ENCODE results near the gene SLC36A3. TPM values are rescaled to one million over a fixed set of nuclear protein-coding genes. Genes with fewer than 3 reads are reported as not detected.
"Not testable (repeated sequence)": the region's sequence is repeated elsewhere in the genome, so short reads cannot be mapped to it uniquely, and the experiment has no call there.

Gene SLC36A3
- total RNA-seq, 2 donors from 2014 or later, result not detected

GRCh38 chr5:151318850-151319732 is 15.5 kb upstream of the SLC36A3 start:
- no peaks in the 10 kb centered on the region for H3K36me3 Mint-ChIP-seq (ENCODE audit: low read depth)

DNA sequence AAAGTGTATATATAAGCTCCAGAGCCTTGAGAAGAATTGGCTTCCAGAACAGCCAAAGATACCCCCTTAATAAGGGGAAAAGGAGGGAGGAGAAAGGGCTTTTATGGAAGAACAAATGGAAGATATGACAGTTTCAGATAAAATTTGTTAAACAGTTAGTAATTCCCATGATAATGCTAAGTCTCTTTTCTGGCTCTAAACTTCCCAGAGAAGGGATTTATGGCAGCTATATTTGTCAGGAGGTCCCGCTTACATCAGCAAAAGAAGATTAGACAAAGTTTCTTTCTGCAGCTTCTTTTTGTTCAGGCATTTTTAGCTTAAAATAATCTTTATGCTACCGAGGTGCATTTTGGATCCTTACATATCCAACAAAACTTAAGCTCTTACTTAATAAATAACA is 14.3 kb upstream of the SLC36A3 start:
- no peak for ATAC-seq (replicated peaks)
- Mint-ChIP-seq H3K4me1 (peaks cover 4% of the 10 kb centered on the region), H3K27ac (no peak overlapping the region), H3K27me3 (peaks cover 13% of the 10 kb centered on the region), H3K9me3 (no peaks in the 10 kb centered on the region), H3K36me3 (ENCODE audit: low read depth) (no peaks in the 10 kb centered on the region), H3K4me3 (no peak overlapping the region)

More at GRCh38 chr5:151318850-151319732, 15.5 kb upstream of the SLC36A3 start:
- peak; percentile 18 for ATAC-seq (replicated peaks)
- H3K27ac Mint-ChIP-seq, result no peak overlapping the region
- H3K4me1 Mint-ChIP-seq, result peaks cover 4% of the 10 kb centered on the region
- H3K27me3 Mint-ChIP-seq, result peaks cover 8% of the 10 kb centered on the region
- H3K9me3 Mint-ChIP-seq, result no peaks in the 10 kb centered on the region
- H3K4me3 Mint-ChIP-seq, result no peak overlapping the region

- Mint-ChIP-seq H3K27ac (no peak overlapping the region), H3K4me3 (no peak overlapping the region), H3K4me1 (peaks cover 4% of the 10 kb centered on the region), H3K9me3 (peaks cover 4% of the 10 kb centered on the region), H3K27me3 (peaks cover 16% of the 10 kb centered on the region), H3K36me3 (ENCODE audit: low read depth) (no peaks in the 10 kb centered on the region)
- peak; percentile 79 for ATAC-seq (replicated peaks)
These were observed 12.5 kb upstream of the SLC36A3 start for GRCh38 chr5:151315998-151316597.

DNA sequence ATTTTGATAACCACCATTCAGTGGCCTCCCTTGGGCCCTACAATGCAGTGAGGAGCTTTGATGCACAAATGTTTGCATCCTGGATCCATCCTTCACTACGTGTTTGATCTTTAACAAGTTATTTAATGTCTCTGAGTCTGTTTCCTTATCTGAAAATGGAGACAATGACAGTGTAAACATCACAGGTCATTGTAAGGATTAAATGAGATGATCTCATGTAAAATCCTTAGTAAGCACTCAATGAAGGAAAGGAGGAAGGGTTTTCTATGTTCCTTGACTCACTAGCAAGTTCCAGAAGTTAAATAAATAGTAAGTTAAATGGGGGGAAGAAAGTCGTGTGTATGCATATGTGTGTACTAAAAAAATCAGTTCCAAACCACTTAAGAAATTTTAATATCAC is 9.8 kb upstream of the SLC36A3 start:
- H3K27ac Mint-ChIP-seq, result no peak overlapping the region
- H3K4me3 Mint-ChIP-seq, result no peak overlapping the region
- no peak for ATAC-seq (replicated peaks)

DNA sequence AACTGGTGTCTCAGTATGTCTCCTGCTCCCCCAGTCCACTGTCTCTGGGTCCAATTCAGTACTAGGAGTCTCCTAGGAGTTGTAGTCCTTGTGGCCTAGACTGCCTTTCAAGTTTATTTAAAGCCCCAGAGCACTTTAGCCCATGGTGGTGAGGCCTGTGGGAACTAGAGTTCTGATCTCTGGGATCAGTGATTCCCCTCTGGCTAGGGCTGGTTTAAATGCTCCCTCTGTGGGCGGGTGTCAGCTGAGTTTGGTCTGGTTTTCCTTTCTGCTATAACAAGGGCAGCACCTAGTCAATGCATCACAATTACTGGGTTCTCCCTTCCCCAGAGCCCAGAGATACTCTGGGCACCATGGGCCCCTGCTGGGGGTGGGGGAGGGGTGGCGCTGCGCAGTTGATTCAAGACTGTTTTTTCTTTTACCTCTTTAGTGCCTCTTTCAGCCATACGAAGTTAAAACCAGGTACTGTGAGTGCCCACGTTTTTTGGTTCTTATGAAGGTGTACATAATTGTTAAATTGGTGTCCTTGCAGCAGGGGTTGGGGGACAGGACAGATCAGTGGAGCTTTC is 9.3 kb upstream of the SLC36A3 start:
- peaks cover 24% of the 10 kb centered on the region for H3K27me3 Mint-ChIP-seq

More for the DNA sequence above, 9.8 kb upstream of the SLC36A3 start:
- Mint-ChIP-seq H3K36me3 (ENCODE audit: low read depth) (no peaks in the 10 kb centered on the region), H3K27me3 (peaks cover 24% of the 10 kb centered on the region), H3K4me1 (peaks cover 4% of the 10 kb centered on the region), H3K9me3 (peaks cover 10% of the 10 kb centered on the region)

GRCh38 chr5:151310932-151311331 is 7.4 kb upstream of the SLC36A3 start:
- Mint-ChIP-seq H3K9me3 (peaks cover 10% of the 10 kb centered on the region), H3K4me3 (no peak overlapping the region), H3K27me3 (peaks cover 21% of the 10 kb centered on the region), H3K27ac (no peak overlapping the region), H3K36me3 (ENCODE audit: low read depth) (no peaks in the 10 kb centered on the region), H3K4me1 (peaks cover 2% of the 10 kb centered on the region)
- no peak for ATAC-seq (replicated peaks)

More for the DNA sequence above, 9.3 kb upstream of the SLC36A3 start:
- ATAC-seq (replicated peaks), result no peak
- no peaks in the 10 kb centered on the region for H3K36me3 Mint-ChIP-seq (ENCODE audit: low read depth)
- H3K4me3 Mint-ChIP-seq, result no peak overlapping the region
- no peak overlapping the region for H3K27ac Mint-ChIP-seq
- H3K9me3 Mint-ChIP-seq, result peaks cover 10% of the 10 kb centered on the region
- peaks cover 4% of the 10 kb centered on the region for H3K4me1 Mint-ChIP-seq

GRCh38 chr5:151309821-151310220 is 6.3 kb upstream of the SLC36A3 start:
- not testable (repeated sequence) for H3K27ac Mint-ChIP-seq; H3K4me3 Mint-ChIP-seq; H3K36me3 Mint-ChIP-seq (ENCODE audit: low read depth); H3K4me1 Mint-ChIP-seq; ATAC-seq (replicated peaks)
- Mint-ChIP-seq H3K9me3 (peaks cover 10% of the 10 kb centered on the region), H3K27me3 (peaks cover 19% of the 10 kb centered on the region)

GRCh38 chr5:151309266-151309665 is 5.7 kb upstream of the SLC36A3 start:
- H3K27me3 Mint-ChIP-seq, result peaks cover 19% of the 10 kb centered on the region
- not testable (repeated sequence) for ATAC-seq (replicated peaks); H3K4me3 Mint-ChIP-seq; H3K27ac Mint-ChIP-seq; H3K36me3 Mint-ChIP-seq (ENCODE audit: low read depth); H3K4me1 Mint-ChIP-seq
- H3K9me3 Mint-ChIP-seq, result peaks cover 10% of the 10 kb centered on the region

DNA sequence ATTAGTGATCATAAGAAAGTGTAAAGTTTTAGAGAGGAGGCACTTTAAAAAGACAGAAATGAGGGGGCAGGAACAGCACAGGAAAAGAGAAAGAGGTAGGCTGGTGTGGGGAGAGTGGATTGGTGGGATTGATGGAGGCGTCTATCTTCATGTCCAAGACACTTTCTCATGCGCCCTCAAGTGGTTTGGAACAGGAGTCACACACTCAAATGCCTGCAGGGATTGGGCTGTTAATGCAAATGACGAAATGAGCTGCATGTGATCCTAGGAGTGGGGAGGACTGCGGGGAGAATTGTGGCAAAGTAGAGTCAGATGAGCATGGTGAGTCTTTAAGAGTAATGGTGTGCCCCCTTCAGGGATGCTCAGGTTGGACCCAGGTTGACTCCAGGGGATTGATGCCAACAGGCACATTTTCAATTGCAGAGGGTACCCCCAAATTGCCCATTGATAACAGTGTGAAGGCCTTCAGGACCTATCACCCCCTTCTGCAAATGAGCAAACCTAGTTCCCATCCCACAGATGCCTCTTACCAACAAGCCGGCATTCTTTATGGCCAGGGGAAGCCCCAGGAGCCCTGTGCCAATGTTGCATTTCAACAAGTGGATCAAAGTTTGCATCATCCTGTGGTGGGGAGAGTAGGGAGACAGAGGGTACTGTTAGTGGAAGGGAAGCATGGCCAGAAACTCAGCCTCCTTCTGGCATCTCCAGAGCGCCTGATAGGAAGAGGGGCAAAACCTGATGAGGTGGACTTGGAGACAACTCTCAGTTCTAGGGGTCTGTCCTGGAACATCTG is 5.3 kb downstream of the SLC36A3 start:
- Mint-ChIP-seq H3K9me3 (no peaks in the 10 kb centered on the region), H3K27ac (no peak overlapping the region), H3K4me3 (no peak overlapping the region), H3K27me3 (peaks cover 16% of the 10 kb centered on the region), H3K36me3 (ENCODE audit: low read depth) (no peaks in the 10 kb centered on the region), H3K4me1 (no peaks in the 10 kb centered on the region)
- ATAC-seq (replicated peaks), result no peak

DNA sequence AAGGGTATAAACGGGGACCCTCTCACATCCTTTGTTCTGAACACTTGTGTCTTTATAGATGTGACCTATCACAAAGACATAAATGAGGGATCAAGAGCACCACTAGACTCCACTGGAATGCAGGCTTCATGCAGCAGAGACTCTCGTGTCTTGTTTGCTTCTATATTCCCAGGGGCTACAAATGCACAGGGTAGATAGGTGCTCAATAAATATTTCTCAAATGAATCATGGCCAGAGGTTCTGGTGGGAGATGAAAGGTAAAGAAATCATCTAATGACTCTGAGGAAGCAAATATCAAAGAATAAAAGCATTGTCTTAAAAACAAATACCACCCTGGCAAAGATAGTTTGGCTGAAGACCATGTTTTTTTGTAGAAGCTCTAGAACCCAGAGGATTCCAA is 6.6 kb downstream of the SLC36A3 start:
- Mint-ChIP-seq H3K4me3 (no peak overlapping the region), H3K27me3 (peaks cover 16% of the 10 kb centered on the region), H3K27ac (no peak overlapping the region), H3K9me3 (no peaks in the 10 kb centered on the region), H3K4me1 (no peaks in the 10 kb centered on the region), H3K36me3 (ENCODE audit: low read depth) (no peaks in the 10 kb centered on the region)
- no peak for ATAC-seq (replicated peaks)

DNA sequence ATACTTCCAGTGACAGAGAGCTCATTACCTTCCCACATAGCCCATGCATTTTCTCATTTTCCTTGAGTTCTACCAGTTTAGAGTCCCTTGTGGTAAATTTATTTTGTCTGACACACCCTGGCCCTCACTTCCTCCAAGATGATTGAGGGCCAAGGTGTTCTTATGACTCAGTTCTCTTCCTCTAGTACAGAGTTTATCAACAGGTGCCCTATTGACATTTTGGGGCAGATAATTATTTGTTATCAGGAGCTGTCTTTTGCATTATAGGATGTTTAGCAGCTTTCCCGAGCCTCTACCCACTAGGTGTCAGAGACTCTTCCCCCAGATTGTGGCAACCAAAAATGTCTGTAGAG is 7.1 kb downstream of the SLC36A3 start:
- Mint-ChIP-seq H3K36me3 (ENCODE audit: low read depth) (no peaks in the 10 kb centered on the region), H3K4me1 (no peaks in the 10 kb centered on the region), H3K27ac (no peak overlapping the region), H3K9me3 (no peaks in the 10 kb centered on the region), H3K4me3 (no peak overlapping the region), H3K27me3 (peaks cover 16% of the 10 kb centered on the region)
- ATAC-seq (replicated peaks), result no peak

DNA sequence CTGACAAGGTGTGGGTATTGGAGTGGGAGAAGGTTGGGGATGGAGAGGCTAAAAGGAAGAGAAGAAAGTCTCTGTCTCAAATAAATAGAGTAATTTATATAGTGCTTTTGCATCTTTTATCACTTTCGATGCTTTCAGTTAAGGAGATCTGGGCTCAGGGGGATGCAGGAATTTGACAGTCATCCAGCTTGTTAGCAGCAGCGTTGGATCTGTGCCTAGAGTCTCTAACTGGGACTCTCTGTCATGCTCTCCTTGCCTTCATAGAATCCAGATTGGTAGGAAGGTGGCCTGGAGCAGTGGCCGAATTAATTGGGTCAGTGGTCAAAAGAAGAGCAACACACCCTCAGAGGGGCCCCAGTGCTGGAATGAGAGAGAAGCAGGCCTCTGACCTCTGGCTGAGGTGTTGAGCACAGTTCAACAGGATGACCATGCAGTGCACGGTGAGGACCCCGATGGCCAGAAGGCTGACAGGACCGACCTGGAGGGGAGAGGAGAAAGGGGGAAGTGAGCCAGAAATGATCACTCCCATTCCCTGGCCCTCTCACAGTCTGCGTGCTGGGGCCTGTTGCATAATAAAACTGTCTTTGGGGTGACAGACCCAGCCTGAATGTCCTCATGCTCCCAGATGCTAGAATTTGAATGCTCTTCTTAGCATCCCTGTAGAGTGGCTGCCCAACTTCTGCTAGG is 7.6 kb downstream of the SLC36A3 start:
- no peak for ATAC-seq (replicated peaks)
- Mint-ChIP-seq H3K36me3 (ENCODE audit: low read depth) (no peaks in the 10 kb centered on the region), H3K4me3 (no peak overlapping the region), H3K9me3 (no peaks in the 10 kb centered on the region), H3K4me1 (no peaks in the 10 kb centered on the region), H3K27me3 (peaks cover 16% of the 10 kb centered on the region), H3K27ac (no peak overlapping the region)

- Mint-ChIP-seq H3K36me3 (ENCODE audit: low read depth) (no peaks in the 10 kb centered on the region), H3K27ac (no peak overlapping the region), H3K4me3 (no peak overlapping the region), H3K4me1 (no peaks in the 10 kb centered on the region), H3K27me3 (peaks cover 16% of the 10 kb centered on the region), H3K9me3 (no peaks in the 10 kb centered on the region)
- no peak for ATAC-seq (replicated peaks)
These were observed 8.4 kb downstream of the SLC36A3 start for GRCh38 chr5:151295138-151295537.

DNA sequence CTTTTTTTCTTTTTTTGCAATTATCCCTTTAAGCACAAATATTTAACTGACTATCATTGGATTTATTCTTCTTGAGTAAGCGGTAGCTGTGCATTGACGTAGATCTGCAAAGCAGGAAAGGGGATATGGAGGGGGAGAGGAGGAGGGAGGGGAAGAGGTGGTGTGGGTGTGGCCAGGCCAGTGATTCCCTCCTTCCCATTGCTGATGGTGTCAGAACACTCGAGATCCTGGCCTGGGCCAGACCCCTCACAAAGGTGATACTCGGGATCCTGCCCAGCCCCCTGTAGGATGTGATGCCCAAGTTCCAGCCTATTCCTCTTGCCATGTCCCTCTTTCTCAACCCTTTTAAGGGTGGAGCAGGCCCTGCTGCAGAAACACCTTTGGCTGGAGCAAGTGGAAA is 9.9 kb downstream of the SLC36A3 start:
- H3K4me3 Mint-ChIP-seq, result no peak overlapping the region
- H3K4me1 Mint-ChIP-seq, result no peaks in the 10 kb centered on the region
- peaks cover 13% of the 10 kb centered on the region for H3K27me3 Mint-ChIP-seq
- H3K27ac Mint-ChIP-seq, result no peak overlapping the region
- ATAC-seq (replicated peaks), result no peak
- no peaks in the 10 kb centered on the region for H3K36me3 Mint-ChIP-seq (ENCODE audit: low read depth)
- H3K9me3 Mint-ChIP-seq, result no peaks in the 10 kb centered on the region

Measured in activated T-helper 17 cell treated with anti-CD3 and anti-CD28 coated beads, Interleukin-2, amount 50 U/mL, for 72 hours (primary cell).